Lower leg skin (tissue), 3 donors: ENCODE data around the gene E2F3.

Experiments
- POLR2A ChIP-seq, 2 donors: fragments of 450-650 bp; IDR thresholded peaks; one replicate each; pipeline ENCODE4 v1.6.1; 2016 to 2017; ENCODE audit warnings: antibody characterized with exemption in 2 of 2, mild to moderate bottlenecking in 1 of 2, moderate library complexity in 1 of 2
- TF ChIP-seq, protein P1 (sequence below), 3 donors: fragments of 450-650 bp; IDR thresholded peaks; one replicate each; pipeline ENCODE4 v1.5.1; 2016; ENCODE audit warnings: antibody characterized with exemption in 3 of 3, mild to moderate bottlenecking in 3 of 3, moderate library complexity in 2 of 3

DNA sequence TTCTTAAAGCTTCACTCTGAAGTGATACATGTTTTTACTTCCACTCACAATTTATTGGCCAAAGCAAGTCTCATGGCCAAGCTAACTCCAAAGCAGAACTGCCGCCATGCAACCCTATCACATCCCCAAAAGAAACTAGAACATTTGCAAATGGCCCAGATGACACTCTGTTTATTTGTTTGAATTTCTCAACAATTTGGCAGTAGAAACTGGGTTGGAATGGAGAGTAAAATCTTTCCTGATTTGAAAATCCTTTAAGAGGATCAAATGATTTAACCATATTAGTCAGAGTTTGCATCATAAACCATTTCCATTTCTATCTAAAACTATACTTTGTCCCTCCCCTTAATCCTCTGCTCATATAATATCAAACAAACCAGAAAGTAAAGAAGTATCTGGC lies 39.1 kb upstream of the E2F3 start:
- TF ChIP-seq, protein P1, sequence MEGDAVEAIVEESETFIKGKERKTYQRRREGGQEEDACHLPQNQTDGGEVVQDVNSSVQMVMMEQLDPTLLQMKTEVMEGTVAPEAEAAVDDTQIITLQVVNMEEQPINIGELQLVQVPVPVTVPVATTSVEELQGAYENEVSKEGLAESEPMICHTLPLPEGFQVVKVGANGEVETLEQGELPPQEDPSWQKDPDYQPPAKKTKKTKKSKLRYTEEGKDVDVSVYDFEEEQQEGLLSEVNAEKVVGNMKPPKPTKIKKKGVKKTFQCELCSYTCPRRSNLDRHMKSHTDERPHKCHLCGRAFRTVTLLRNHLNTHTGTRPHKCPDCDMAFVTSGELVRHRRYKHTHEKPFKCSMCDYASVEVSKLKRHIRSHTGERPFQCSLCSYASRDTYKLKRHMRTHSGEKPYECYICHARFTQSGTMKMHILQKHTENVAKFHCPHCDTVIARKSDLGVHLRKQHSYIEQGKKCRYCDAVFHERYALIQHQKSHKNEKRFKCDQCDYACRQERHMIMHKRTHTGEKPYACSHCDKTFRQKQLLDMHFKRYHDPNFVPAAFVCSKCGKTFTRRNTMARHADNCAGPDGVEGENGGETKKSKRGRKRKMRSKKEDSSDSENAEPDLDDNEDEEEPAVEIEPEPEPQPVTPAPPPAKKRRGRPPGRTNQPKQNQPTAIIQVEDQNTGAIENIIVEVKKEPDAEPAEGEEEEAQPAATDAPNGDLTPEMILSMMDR (IDR thresholded peaks at IDR 0.05) = no peak
- no peak for TF ChIP-seq POLR2A (IDR thresholded peaks at IDR 0.05)
